GM12864 (cell line): Measurements from ENCODE around the gene LAPTM4A.

ENCODE experiments used
- DNase-seq: peaks from one replicate; pipeline ENCODE4 v3.0.0-alpha.2; 2011; ENCODE audit warnings: low read depth
- H3K4me3 ChIP-seq: 2 replicates; pipeline ENCODE4 v1.5.1; 2011; ENCODE audit warnings: mild to moderate bottlenecking, low read depth, low read length, control low read depth
- TF ChIP-seq, protein P1 (sequence below): IDR thresholded peaks from 2 replicates; pipeline ENCODE4 v1.5.1; 2011; ENCODE audit warnings: low read depth, mild to moderate bottlenecking, moderate library complexity, low read length, control low read depth, inconsistent platforms; ENCODE audit errors: missing control alignments

The LAPTM4A gene

GRCh38 chr2:20065885-20066602, 14.6 kb upstream of the LAPTM4A start:
- no peak overlapping the region for H3K4me3 ChIP-seq
- TF ChIP-seq, protein P1, sequence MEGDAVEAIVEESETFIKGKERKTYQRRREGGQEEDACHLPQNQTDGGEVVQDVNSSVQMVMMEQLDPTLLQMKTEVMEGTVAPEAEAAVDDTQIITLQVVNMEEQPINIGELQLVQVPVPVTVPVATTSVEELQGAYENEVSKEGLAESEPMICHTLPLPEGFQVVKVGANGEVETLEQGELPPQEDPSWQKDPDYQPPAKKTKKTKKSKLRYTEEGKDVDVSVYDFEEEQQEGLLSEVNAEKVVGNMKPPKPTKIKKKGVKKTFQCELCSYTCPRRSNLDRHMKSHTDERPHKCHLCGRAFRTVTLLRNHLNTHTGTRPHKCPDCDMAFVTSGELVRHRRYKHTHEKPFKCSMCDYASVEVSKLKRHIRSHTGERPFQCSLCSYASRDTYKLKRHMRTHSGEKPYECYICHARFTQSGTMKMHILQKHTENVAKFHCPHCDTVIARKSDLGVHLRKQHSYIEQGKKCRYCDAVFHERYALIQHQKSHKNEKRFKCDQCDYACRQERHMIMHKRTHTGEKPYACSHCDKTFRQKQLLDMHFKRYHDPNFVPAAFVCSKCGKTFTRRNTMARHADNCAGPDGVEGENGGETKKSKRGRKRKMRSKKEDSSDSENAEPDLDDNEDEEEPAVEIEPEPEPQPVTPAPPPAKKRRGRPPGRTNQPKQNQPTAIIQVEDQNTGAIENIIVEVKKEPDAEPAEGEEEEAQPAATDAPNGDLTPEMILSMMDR = no peak
- no peak for DNase-seq

DNA sequence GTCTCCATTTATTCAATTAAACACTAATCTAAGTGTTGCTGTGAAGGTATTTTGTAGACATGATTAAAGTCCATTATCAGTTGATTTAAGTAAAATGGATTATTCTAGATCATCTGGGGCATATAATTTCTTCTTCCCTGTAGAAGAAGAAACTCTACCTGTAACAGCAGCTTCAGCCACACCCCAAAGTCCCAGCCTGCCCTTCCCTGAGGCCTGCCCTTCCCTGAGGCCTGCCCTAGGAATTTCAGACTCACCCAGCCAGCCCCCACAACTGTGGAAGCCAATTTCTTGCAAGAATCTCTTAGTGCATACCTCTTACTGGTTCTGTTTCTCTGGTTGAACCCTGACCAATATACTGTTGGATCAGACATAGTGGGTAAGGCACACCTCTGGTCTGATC, 13.4 kb upstream of the LAPTM4A start:
- TF ChIP-seq, protein P1 = no peak
- no peak overlapping the region for H3K4me3 ChIP-seq
- DNase-seq = no peak

DNA sequence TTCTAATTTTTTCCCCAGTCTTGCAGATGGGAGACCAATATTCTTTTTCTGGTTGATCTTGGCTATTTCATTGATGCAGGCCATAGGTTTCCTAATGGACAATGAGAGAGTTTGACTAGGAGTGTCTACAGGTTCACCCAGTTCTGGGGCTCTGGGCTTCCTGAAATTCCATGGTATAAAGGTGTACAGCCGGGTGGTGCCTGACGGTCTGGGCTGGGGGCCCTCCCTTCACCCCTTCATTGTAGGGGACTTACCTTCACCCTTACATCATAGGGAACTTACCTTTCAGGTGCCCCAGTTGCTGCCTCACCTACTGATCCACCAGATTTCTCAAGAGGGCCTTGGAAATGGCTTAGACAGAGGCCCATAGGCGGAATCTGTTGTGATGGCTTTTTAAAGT, 13.0 kb upstream of the LAPTM4A start:
- TF ChIP-seq, protein P1 = no peak
- no peak overlapping the region for H3K4me3 ChIP-seq
- DNase-seq = no peak

GRCh38 chr2:20062615-20063545, 11.5 kb upstream of the LAPTM4A start:
- no peak for DNase-seq
- TF ChIP-seq, protein P1 = no peak
- no peak overlapping the region for H3K4me3 ChIP-seq

DNA sequence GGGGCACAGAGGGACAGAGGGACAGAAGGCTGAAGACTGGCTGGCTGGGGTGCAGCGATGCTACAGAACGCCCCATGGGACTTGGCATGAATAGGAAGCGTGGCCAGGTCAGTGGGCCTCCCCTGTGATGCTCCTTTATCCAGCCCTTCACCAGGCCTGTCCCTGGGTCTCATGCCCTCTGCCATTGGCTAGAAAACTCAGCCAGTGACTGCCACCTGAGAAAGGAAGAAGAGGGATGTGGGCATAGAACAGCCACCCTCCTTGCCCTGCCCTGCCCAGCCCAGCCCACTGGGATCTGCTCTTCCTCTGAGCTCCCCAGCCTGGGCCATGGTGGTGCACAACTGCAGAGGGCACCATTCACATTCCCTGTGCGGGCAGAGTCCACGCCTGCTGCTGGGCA, 10.5 kb upstream of the LAPTM4A start:
- TF ChIP-seq, protein P1 = no peak
- H3K4me3 ChIP-seq = no peak overlapping the region

GRCh38 chr2:20061476-20061875, 10.0 kb upstream of the LAPTM4A start:
- DNase-seq = no peak
- TF ChIP-seq, protein P1 = no peak

More for the DNA sequence above, 10.5 kb upstream of the LAPTM4A start:
- DNase-seq = no peak

More at GRCh38 chr2:20061476-20061875, 10.0 kb upstream of the LAPTM4A start:
- H3K4me3 ChIP-seq = no peak overlapping the region
